ENCODE data around the gene SNX5.

DNA sequence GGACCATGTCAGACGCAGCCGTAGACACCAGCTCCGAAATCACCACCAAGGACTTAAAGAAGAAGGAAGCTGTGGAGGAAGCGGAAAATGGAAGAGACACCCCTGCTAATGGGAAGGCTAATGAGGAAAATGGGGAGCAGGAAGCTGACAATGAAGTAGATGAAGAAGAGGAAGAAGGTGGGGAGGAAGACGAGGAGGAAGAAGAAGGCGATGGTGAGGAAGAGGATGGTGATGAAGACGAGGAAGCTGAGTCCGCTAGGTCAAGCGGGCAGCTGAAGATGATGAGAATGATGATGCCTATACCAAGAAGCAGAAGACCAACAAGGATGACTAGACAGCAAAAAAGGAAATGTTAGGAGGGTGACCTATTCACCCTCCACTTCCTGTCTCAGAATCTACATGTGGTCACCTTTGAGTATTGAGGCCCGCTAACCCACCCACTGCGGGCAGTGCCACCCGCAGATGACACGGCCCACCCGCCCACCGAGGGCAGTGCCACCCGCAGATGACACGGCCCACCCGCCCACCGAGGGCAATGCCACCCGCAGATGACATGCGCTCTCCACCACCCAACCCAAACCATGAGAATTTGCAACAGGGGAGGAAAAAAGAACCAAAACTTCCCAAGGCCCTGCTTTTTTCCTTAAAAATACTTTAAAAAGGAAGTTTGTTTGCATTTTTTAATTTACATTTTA lies 43.5 kb upstream of the SNX5 start:
- TF ChIP-seq POLR2AphosphoS5 (IDR thresholded peaks at IDR 0.05; ENCODE audit: low read depth, low read length) (no peak), TAF1 (IDR thresholded peaks at IDR 0.05; ENCODE audit: low read depth, low read length) (no peak), POLR2A (IDR thresholded peaks at IDR 0.05; ENCODE audit: low read depth, low read length) (no peak), SPI1 (IDR thresholded peaks at IDR 0.05; ENCODE audit: low read depth, low read length) (no peak), PAX5 (IDR thresholded peaks at IDR 0.05; ENCODE audit: insufficient read depth, low read length, severe bottlenecking) (no peak), POU2F2 (IDR thresholded peaks at IDR 0.05; ENCODE audit: low read depth, low read length) (no peak)

Data from GM12891 (cell line).